Spleen (tissue), 11 donors: ENCODE results near the gene UPF2. TPM values are rescaled to one million over a fixed set of nuclear protein-coding genes. Genes with fewer than 3 reads are reported as not detected.

Source experiments
- DNase-seq: peaks from one replicate; pipeline ENCODE4 v3.0.0-alpha.2; 2020
- H3K27ac ChIP-seq, 8 donors: fragments of 200-600 bp; sonication (generic) in 7 of 8; 1 replicate in 4 of 8; 2 replicates in 4 of 8; pipeline versions ENCODE4 v1.5.0 to v1.8.0; 2016 to 2021; ENCODE audit warnings: inconsistent platforms in 4 of 8, mild to moderate bottlenecking in 4 of 8, moderate library complexity in 1 of 8
- H3K27me3 ChIP-seq, 7 donors: fragments of 200-600 bp; sonication (generic) in 6 of 7; replicated peaks in 1 of 7; 1 replicate in 4 of 7; 2 replicates in 3 of 7; pipeline versions ENCODE4 v1.5.0 to v1.8.0; 2016 to 2021; ENCODE audit warnings: inconsistent platforms in 3 of 7, mild to moderate bottlenecking in 1 of 7
- H3K36me3 ChIP-seq, 6 donors: fragments of 200-600 bp; sonication (generic) in 5 of 6; 1 replicate in 4 of 6; 2 replicates in 2 of 6; pipeline versions ENCODE4 v1.5.0 to v1.8.0; 2016 to 2021; ENCODE audit warnings: inconsistent platforms in 2 of 6
- H3K4me1 ChIP-seq, 6 donors: fragments of 200-600 bp; sonication (generic) in 5 of 6; 1 replicate in 3 of 6; 2 replicates in 3 of 6; pipeline versions ENCODE4 v1.5.0 to v1.8.0; 2016 to 2021; ENCODE audit warnings: inconsistent platforms in 3 of 6
- H3K4me3 ChIP-seq, 8 donors: fragments of 200-600 bp; sonication (generic) in 7 of 8; 1 replicate in 4 of 8; 2 replicates in 4 of 8; pipeline versions ENCODE4 v1.5.0 to v1.8.0; 2016 to 2021; ENCODE audit warnings: inconsistent platforms in 4 of 8, mild to moderate bottlenecking in 4 of 8, moderate library complexity in 2 of 8
- H3K9me3 ChIP-seq, 8 donors: fragments of 200-600 bp; sonication (generic) in 7 of 8; 1 replicate in 4 of 8; 2 replicates in 4 of 8; pipeline versions ENCODE4 v1.5.0 to v1.8.0; 2016 to 2021; ENCODE audit warnings: inconsistent platforms in 4 of 8
- POLR2A ChIP-seq, 3 donors: fragments of 450-650 bp; IDR thresholded peaks; one replicate each; pipeline ENCODE4 v1.5.1; 2017; ENCODE audit warnings: antibody characterized with exemption in 3 of 3, mild to moderate bottlenecking in 1 of 3
- POLR2AphosphoS5 ChIP-seq, 3 donors: sonication (generic); formaldehyde crosslinking; IDR thresholded peaks; one replicate each; pipeline ENCODE4 v1.5.1; 2017; ENCODE audit warnings: antibody characterized with exemption in 3 of 3
- WGBS, 5 donors: extraction: QIAGEN DNeasy Blood & Tissue Kit in 3 of 5; methylation state at CpG; one replicate each; pipeline versions ENCODE4 v1.1.5 to v1.1.7; 2013 to 2018; 5-methylcytosine and 5-hydroxymethylcytosine counted together
- intact Hi-C: fragments of 100-400 bp; cut with DNase I; formaldehyde crosslinking; loops from one replicate; pipeline ENCODE4 v1.15.0; 2023; ENCODE audit warnings: low total_unique reads
- polyA plus RNA-seq, 3 donors: library from polyadenylated mRNA; stranded (reverse); fragments of 200-250 nt; gene quantifications; one replicate each; pipeline ENCODE4 v1.2.1, GENCODE V29; 2013
- total RNA-seq, 7 donors: library from RNA; depleted of rRNA in 3 of 7; stranded (reverse); fragments of >200 nt in 3 of 7; fragmentation: NEBNext Ultra II Directional in 4 of 7; extraction: Animal tissue kit (Norgen Biotek cat#: 25700) in 4 of 7; gene quantifications; one replicate each; pipeline versions ENCODE4 v1.1.0 to v1.2.1, GENCODE V29; 2016 to 2021
- TF ChIP-seq, protein P1 (sequence below), 11 experiments: fragments of 200-600 bp in 7 of 11; fragments of 450-650 bp in 4 of 11; sonication (generic) in 4 of 11; IDR thresholded peaks in 8 of 11; conservative IDR thresholded peaks in 3 of 11; 1 replicate in 7 of 11; 2 replicates in 4 of 11; pipeline versions ENCODE4 v1.4.0 to v1.8.0; 2016 to 2021; ENCODE audit warnings: antibody characterized with exemption in 11 of 11, inconsistent platforms in 4 of 11, mild to moderate bottlenecking in 1 of 11
- donor health status: healthy with polysubstance abuse.
- donor health status: DM: no; HTN: no; CAD: no; lungs with moderate emphysema.
- donor health status: DM: no; HTN: no; CAD: no.
- donor health status: Bipolar disorder and iron deficiency.
- donor health status: healthy.
- donor health status: DM: no; HTN: no; CAD: no.
- donor health status: DM: yes; HTN: yes; CAD: no.

Gene UPF2
- total and polyA plus RNA-seq, 10 donors = 11.5 to 34.9 (median 27.4) TPM

DNA sequence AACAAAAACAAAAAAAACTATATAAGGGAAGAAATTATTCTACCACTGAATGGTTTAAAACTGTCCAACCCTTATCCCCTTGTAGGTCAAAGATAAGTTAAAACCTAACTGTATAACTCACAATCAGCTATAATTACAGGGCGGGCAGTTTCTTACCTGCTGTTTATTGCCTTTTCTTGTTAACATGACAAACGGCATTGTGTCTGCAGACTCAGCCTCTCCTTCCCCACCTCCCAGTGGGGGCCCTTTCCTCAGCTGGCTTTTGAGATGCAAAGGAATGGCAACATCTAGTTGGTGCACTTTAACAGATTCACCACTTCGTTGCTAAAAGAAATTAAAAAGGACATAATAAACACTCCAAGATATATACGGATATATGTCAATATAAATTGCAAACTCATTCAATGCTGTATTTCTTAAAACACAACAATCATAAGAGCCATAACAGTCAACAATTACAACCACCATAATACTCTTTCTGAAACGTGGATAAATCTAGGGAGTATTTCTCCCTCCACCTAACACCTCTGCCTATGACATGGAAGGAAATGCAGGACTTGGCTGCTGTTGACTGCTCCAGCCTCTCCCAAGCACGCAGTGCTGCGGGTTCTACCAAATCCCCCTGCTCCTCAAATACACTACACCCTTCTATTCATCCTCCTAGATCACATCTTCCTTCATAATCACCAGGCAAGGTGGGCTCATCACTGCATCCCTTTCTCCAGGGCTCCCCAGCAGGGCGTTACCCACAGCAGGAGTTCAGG lies 106.0 kb downstream of the UPF2 start:
- intact Hi-C loops = no loop called here
- Histone ChIP-seq H3K4me1 (no peaks in the 10 kb centered on the region), H3K36me3 (peaks cover 3 to 99% (median 53%) of the 10 kb centered on the region in 6 donors), H3K4me3 (no peak overlapping the region), H3K27ac (no peak overlapping the region), H3K27me3 (no peaks in the 10 kb centered on the region), H3K9me3 (no peaks in the 10 kb centered on the region)
- no peak for TF ChIP-seq POLR2A (IDR thresholded peaks at IDR 0.05)
- TF ChIP-seq, protein P1, sequence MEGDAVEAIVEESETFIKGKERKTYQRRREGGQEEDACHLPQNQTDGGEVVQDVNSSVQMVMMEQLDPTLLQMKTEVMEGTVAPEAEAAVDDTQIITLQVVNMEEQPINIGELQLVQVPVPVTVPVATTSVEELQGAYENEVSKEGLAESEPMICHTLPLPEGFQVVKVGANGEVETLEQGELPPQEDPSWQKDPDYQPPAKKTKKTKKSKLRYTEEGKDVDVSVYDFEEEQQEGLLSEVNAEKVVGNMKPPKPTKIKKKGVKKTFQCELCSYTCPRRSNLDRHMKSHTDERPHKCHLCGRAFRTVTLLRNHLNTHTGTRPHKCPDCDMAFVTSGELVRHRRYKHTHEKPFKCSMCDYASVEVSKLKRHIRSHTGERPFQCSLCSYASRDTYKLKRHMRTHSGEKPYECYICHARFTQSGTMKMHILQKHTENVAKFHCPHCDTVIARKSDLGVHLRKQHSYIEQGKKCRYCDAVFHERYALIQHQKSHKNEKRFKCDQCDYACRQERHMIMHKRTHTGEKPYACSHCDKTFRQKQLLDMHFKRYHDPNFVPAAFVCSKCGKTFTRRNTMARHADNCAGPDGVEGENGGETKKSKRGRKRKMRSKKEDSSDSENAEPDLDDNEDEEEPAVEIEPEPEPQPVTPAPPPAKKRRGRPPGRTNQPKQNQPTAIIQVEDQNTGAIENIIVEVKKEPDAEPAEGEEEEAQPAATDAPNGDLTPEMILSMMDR (IDR thresholded peaks at IDR 0.05 in 8 of 11, conservative IDR thresholded peaks at IDR 0.05 in 3 of 11) = no peak
- TF ChIP-seq POLR2AphosphoS5 (IDR thresholded peaks at IDR 0.05) = no peak
- DNase-seq = no peak
- 81 to 92% (median 88%) methylated on average over 8 of the region's 8 CpGs for WGBS, 5 donors

DNA sequence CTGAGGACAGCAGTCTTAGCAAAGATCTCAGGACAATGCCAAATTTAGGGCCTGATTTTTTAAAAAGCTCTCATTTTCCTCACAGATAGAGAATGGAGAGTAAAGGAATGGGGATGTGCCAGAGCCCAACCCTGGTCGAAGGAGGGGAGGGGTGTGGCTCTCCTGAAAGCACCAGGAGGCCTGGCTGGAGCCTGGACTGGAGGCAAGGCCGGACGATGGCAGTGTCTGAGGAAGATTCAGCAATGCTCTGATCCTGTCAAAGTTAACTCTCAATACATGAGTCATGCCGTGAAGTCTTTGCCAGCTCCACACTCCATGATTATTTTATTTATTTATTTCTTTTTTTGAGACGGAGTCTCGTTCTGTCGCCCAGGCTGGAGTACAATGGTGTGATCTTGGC lies 108.3 kb downstream of the UPF2 start:
- Histone ChIP-seq H3K36me3 (peaks cover 6 to 99% (median 65%) of the 10 kb centered on the region in 6 donors), H3K27me3 (no peaks in the 10 kb centered on the region), H3K9me3 (no peaks in the 10 kb centered on the region), H3K27ac (no peak overlapping the region), H3K4me3 (no peak overlapping the region), H3K4me1 (no peaks in the 10 kb centered on the region)
- WGBS, 5 donors = 86 to 96% (median 93%) methylated on average over 7 of the region's 7 CpGs
- DNase-seq = no peak
- TF ChIP-seq, protein P1 (IDR thresholded peaks at IDR 0.05 in 8 of 11, conservative IDR thresholded peaks at IDR 0.05 in 3 of 11) = no peak
- TF ChIP-seq POLR2AphosphoS5 (IDR thresholded peaks at IDR 0.05) = no peak
- no peak for TF ChIP-seq POLR2A (IDR thresholded peaks at IDR 0.05)
- intact Hi-C loops = no loop called here

DNA sequence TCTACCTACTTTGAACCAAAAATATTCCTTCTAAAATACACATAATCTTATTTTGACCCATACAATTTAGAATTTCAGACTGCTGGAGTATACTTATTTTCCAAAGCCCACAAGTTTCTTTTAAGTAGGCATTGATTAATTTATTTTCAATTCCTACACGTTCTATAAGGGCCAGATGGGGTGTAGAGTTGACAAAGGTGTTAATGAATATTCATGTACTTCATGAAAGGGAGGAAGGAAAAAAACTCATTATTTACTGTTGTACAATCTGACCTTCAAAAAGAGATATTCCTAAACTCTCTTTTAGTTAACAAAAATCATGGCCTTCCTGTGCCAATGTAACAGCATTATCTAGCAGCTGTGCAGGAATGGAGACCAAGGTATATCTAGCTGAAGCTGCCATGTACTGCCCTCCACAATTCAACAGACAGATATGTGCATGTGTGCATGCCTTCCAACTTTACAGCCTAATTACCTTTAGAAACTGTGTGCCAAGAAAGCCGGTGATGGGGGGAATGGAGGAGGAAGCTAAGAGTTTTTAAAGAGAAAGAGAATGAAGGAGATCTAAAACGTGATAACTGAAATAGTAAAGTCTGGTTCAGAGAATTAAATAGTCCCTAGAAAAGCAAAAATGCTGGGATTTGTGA lies 108.9 kb downstream of the UPF2 start:
- DNase-seq = no peak
- H3K9me3 ChIP-seq = no peaks in the 10 kb centered on the region
- no peak overlapping the region for H3K4me3 ChIP-seq
- no peak overlapping the region for H3K27ac ChIP-seq
- no peaks in the 10 kb centered on the region for H3K27me3 ChIP-seq
- no peak for TF ChIP-seq POLR2AphosphoS5 (IDR thresholded peaks at IDR 0.05)
- TF ChIP-seq POLR2A (IDR thresholded peaks at IDR 0.05) = no peak
- TF ChIP-seq, protein P1 (IDR thresholded peaks at IDR 0.05 in 8 of 11, conservative IDR thresholded peaks at IDR 0.05 in 3 of 11) = no peak
- WGBS, 5 donors = 71 to 87% (median 81%) methylated on average over 3 of the region's 3 CpGs
- intact Hi-C loops = no loop called here
- H3K4me1 ChIP-seq = no peaks in the 10 kb centered on the region
- H3K36me3 ChIP-seq = peaks cover 11 to 99% (median 67%) of the 10 kb centered on the region in 6 donors

DNA sequence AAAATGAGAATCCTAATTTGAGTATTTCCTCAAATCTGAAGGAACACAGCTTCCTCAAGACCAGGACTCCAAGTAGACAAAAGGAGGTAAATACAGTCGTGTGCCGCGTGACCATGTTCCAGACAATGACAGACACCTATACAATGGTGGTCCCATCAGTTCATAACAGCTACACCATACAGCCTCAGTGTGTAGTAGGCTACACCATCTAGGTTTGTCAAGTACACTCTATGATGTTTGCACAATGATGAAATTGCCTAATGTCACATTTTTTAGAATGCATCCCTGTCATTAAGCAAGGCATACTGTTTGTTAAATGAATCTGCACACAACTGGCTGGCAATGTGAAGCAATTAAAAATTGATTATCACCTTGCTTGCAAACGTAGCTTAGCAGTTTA lies 111.6 kb downstream of the UPF2 start:
- intact Hi-C loops = no loop called here
- Histone ChIP-seq H3K4me1 (no peaks in the 10 kb centered on the region), H3K9me3 (no peaks in the 10 kb centered on the region), H3K27me3 (no peaks in the 10 kb centered on the region), H3K4me3 (no peak overlapping the region), H3K27ac (no peak overlapping the region), H3K36me3 (peaks cover 13 to 100% (median 79%) of the 10 kb centered on the region in 6 donors)
- DNase-seq = no peak
- WGBS, 5 donors = 92 to 98% (median 96%) methylated on average over 4 of the region's 4 CpGs
- TF ChIP-seq POLR2AphosphoS5 (IDR thresholded peaks at IDR 0.05) = no peak
- TF ChIP-seq, protein P1 (IDR thresholded peaks at IDR 0.05 in 8 of 11, conservative IDR thresholded peaks at IDR 0.05 in 3 of 11) = no peak
- no peak for TF ChIP-seq POLR2A (IDR thresholded peaks at IDR 0.05)
